Measurements from ENCODE around the gene TENT4B.

TENT4B gene

DNA sequence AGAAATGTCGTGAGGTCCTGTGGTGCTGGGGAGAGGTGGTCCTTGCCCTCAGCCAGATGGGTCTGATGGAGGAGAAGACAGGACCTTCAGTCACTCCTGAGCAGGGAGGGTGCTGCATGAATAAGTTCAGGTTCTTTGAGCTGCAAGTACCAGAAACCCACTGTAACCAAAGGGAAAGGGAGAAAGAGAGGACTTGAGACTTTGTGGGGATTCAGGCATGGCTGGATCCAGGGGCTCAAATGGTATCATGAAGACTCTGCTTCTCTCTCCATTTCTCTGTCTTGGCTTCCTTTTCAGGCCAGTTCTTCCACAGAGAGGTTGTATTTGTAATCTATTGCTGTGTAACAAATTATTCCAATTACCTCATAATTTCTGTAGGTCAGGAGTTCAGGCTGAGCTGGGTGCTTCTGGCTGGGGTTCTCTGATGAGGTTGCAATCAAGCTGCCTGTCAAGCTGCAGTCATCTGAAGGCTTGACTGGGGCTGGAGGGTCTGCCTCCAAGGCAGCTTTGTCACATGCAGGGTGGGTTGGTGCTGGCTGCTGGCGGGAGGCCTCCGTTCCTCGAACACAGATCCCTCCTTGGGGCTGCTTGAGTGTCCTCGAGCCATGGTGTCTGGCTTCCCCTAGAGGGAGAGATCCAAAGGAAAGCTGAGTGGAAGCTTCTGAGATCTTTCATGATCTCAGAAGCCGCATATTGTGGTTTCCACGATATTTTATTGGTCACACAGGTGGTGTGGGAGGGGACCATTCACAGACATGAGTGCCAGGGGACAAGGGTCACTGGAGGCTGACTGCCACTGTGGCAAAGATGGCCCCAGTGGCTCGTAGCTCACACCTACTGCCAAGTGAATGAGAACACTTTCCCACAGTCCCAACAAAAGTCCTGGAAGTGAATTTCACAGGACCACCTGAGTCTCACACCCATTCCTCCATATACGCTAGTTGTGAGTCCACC, 107.4 kb downstream of the TENT4B start:
- no peak for DNase-seq

DNA sequence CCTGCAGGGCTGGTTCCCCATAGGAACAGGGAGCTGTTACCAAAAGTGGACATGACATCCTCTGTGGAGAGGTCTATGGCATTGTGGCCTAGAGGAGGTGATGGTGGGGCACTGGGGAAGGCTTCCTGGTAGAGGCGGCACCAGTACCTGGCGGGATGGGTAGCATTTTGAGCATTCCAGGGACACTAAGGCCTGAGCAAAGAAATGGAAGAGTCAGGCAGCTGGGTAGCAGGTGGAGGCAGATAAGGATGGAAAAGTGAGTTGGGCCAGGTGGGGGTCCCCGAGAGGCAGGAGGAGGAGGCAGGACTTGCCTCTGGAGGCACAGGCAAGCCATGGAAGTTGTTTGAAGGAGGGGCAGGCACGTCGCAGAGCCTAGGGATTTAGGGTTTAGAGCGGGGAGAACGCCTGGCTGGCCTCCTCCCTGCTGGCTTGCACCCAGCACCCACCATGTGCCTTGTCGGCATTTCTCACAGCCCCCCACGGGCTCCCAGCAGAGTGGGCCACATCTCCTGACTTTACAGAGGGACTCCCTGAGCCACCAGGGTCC, 108.1 kb downstream of the TENT4B start:
- DNase-seq, result no peak

- DNase-seq, result no peak
Observed at GRCh38 chr16:50261707-50262235, 108.7 kb downstream of the TENT4B start.

DNA sequence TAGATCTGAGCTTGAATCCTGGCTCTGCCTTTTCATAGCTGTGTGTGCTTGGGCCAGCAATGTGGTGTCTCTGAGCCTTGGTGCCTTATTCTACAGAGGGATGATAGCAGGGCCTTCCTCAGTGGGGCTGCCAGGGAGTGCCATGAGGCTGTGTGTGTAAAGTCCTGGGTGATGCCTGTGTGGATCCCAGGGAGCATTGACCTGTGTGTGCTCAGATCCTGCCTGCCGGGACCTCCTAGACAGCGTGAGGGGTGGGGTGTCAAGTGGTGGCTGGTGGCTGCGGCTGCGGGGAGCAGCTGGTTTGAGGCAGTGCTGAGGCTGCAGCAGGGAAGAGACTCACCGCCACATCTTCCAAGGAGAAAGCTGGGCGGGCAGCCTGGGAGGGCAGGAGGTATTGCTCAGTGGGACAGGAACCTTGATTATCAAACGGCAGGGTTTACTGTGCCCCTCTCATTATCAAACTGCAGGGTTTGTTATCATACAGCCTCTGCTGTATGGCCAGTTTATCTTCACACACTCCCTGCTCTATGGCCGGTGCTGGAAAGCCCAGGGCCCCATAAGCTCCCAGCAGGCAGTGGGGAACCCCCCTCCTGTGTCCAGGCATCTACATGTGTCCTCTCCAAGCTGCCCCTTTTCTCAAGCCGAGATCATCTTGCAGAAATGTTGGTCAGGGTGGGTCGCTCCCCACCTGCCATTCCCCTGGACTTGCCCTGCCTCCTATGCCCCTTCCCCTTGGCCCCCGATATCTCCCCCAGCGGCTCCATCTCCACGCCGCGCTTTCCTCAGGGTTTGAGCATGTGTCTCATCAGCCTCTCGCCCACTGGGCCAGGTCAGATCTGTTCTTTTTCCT, 110.2 kb downstream of the TENT4B start:
- no peak for DNase-seq

- no peak for DNase-seq
Observed at GRCh38 chr16:50263940-50264929, 111.1 kb downstream of the TENT4B start.

DNA sequence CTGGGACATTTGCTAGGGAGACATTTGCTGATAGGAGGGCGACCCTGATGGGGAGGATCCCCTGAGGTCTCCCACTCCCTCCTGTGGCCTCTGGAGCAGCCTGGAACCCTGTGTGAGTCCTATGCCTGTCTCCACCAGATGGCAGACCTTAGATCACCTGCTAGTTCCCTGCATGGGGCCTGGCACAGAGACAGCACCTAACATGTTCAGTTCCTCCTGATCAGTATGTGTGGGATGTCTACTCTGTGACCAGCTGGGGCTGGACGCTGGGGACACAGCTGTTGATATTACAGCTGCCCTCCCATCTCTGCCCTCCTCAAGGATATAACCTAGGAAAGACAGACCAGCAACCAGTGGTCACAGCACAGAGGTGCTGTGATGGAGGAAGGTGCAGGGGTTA, 112.2 kb downstream of the TENT4B start:
- no peak for DNase-seq

- no peak for DNase-seq
Observed at GRCh38 chr16:50265716-50266336, 112.7 kb downstream of the TENT4B start.

DNA sequence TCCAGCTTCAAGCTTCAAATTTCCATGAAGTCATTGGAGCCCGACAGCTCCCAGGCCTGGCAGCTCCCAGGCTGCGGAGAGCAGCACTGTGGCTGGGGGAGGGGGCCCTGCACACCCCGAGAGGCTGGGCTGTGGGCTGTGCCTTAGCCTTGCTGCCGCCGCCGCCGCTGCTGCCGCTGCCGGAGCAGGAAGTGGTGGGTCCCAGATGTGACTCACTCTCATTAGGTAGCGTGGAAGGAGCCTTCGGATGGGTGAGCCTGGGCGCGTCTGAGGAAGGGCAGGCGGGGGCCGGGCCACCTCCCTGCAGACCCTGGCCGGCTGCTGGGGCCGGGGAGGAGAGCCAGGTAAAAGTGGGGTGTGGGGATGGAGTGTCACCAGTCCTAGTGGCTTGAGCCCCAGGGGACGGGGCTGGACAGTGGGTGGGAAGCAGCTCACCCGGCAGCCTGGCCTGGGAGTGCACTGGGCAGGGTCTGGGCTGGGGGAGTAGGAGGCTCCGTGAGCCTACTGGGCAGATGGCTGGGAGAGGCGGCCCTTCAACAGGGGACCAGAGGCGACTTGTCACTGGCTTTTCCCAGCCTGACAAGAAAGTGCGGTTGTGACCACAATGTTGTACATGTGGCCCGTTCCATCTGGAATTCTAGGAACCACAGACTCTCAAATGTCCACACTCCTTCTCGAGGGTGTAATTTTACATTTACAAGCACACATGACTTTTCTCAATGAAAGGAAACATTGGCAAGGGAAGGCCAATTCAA, 113.4 kb downstream of the TENT4B start, which contains the start of gene ADCY7:
TSS of gene ADCY7 (plus strand) at position 215 of the 755 bp plus-strand sequence. CDS start 21,629 bp downstream, outside the sequence.
- peak; percentile 32 for DNase-seq

DNA sequence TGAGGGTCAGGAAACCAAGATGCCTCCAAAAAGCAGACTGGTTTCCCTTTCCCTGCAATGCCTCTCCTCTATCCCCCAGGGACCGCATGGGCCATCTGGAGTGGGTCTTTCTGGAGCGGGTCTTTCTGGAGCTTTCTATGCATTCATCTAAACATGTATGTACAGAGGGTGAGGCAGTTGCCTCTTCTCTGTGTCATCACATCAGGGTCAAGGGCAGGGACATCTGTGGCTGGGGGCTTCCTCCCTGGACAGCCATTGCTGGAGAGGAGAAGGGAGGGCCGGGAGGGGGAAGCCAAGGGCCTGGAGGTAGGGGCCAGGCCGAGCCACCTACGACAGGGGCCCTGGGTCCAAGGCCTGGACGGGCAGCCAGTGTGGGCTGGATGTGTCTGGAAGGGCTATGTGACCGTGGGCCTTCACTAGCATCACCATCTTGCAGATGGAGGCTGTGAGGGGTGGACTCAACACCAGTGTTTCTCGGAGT, 114.1 kb downstream of the TENT4B start:
- no peak for DNase-seq

- no peak for DNase-seq
Observed at GRCh38 chr16:50267651-50268050, 114.5 kb downstream of the TENT4B start.

GRCh38 chr16:50268352-50268751, 115.2 kb downstream of the TENT4B start:
- DNase-seq, result no peak

GRCh38 chr16:50269061-50269705, 116.1 kb downstream of the TENT4B start:
- DNase-seq, result no peak

- no peak for DNase-seq
Observed at GRCh38 chr16:50269769-50270509, 116.8 kb downstream of the TENT4B start.

GRCh38 chr16:50270510-50271147, 117.5 kb downstream of the TENT4B start:
- no peak for DNase-seq

DNA sequence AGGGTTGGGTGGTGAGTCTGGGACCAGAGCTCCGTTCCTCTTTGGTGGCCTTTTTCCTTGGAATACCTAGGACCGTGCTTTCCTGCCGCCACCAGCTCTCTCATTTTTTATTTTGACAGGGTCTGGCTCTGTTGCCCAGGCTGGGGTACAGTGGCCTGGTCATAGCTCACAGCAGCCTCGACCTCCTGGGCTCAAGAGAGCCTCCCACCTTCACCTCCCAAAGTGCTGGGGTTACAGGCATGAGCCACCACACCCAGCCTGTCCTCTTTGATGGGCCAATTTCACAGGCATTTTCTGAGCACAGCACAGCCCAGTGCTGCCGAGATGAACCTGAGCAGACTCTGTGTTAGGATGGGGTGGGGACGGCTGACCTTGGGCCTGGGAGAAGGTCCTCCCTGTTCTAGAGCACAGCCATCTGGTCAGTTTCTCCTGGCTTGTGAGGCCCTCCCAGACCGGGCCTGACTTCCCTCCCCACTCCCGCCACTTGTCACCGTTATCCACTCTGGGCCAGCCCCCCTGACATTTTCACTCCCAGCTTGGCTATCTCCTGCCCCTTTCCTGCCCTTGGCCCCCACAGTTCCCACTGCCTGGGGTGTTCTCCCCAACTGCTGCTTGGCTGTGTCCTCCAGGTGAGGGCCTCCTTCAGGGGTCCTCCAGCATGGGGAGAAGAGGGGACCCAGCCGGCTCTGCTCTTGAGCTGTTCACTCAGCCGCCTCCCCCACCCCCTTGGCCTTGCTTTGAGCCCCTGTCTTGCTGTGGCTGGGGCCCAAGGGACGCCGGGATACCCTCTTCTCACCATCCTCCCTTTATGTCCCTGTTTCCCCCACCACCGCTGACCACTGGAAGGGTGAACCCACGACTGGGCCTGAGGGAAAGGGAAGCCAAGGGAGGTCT, 118.3 kb downstream of the TENT4B start:
- DNase-seq, result no peak

DNA sequence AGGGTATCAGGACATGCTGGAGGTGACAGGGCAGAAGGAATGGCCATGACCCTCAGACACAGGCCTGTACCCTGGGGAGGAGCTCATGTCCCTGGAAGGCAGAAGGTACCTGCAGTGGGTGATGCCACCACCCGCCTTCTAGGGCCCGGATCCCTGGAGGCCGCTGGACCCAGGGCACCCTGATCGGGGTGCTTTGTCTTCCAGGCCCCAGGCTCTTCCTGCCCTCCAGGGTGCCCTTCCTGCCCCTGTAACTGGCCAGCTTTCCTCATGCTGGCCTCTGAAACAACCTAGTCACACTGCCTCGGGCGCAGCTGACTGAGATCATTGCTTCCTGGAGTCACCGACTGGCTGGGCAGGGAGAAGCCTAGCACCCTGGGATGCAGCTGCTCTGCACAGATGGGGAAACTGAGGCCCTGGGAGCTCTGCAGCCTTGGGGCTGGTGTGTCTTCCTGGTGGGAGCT, 119.0 kb downstream of the TENT4B start:
- DNase-seq, result no peak

DNA sequence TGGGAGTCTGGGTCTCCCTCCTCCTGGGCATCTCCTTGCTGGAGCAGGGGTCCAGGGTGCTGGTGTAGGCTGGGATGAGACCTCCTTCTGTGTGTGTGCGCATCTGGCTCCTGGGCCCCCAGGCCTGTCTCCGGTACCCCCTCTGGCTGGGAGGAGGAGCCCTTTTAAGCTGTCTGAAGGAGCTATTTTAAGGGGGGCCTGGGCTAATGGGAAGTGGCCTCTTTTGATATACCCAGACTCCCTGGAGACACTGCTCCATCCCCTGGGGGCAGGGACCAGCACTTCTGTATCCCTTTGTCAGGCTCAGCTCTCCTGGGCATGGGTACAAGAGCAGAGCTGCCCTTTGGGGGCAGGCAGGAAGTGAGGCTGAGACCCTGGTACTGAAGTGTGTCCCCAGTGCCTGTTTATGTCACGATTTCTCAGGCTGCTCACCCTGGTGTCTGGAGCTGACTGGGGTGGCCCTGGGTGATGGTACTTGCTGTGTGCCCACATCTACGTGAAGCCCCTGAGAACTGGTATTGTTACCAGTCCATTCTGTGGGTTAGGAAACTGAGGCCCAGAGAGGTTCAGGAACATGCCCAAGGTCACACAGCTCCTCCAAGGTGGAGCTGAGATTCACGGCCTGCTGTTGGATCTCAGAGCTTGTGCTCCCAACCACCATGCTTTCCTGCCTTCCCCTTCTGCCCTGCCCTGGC, 119.7 kb downstream of the TENT4B start:
- no peak for DNase-seq
